NCI-H510A (cell line): Measurements from ENCODE around the gene GNL2.
"Not testable (repeated sequence)": the region's sequence is repeated elsewhere in the genome, so short reads cannot be mapped to it uniquely, and the experiment has no call there.

Experiments
- DNase-seq: peaks from one replicate; lab custom pipeline; 2025; lab: John Stamatoyannopoulos, UW

GNL2 gene

GRCh38 chr1:37606481-37607263, 10.9 kb upstream of the GNL2 start:
- DNase-seq = no peak

- no peak for DNase-seq
Observed at GRCh38 chr1:37605806-37606474, 10.2 kb upstream of the GNL2 start.

DNA sequence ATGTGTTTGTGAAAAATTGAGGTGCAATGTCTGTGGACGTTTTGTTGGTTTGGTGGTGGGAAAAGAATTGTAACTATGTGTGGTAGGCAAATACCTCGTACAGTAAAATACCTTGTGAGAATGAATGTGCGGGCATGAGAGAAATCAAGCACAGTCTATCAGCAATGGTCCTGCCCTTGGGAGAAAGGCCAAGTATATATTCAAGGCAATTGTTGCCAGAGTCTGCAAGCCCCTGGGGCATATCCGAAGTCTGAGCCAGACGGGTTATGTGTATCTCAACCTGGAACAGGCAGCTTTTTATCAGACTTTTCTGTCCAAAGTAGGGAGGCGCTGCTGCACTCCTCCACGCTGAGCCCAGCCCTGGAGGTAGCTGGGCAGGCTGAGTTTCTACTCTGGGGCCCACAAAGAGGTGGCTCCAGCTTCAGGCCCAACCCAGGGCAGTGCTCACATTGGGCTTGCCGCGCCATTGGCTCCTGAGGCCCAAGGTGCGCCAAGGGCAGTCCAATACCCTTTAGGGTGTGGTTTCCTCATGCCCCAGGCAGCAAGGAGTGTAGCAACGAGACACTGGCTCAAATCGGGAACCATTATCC, 9.4 kb upstream of the GNL2 start:
- no peak for DNase-seq

DNA sequence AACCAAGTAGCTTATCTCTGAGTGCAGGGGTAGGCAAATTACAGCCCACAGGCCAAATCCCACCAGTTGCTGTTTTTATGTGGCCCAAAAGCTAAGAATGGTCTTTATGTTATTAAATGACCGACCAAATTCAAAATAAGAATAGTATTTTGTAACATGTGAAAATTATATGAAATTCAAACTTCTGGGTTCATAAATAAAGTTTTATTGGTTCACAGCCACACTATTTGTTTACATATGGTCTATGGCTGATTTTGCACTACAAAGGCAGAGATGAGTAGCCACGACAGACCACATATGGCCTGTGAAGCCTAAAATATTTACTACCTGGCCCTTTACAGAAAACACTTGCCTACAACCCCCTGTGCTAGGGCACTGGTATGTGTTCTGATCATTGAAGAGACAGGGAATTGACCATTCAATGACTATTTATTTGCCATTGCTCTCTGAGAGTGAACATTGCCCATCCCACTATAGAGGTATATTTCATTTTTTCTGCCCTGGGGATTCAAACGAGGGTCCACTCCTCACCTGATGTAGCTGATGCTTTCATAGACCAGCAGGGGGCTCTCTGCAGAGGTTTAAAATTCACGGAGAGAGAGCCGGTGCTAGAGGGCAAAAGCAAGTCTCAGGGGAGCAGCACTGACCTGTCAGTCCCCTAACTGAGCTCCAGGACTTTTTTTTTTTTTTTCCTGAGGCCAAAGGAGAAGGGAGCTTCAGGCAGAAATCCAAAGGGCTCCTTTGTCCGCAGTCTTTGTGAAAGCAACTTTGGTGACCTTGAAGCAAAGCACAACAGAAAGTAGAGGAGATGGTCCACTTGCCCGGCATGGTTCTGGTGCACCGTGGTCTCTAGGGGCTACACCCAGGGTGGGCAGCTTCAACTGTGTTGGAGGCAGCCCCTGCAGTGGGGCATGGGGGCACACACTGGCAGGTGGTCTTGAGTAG, 7.3 kb upstream of the GNL2 start:
- peak; percentile 90 for DNase-seq

DNA sequence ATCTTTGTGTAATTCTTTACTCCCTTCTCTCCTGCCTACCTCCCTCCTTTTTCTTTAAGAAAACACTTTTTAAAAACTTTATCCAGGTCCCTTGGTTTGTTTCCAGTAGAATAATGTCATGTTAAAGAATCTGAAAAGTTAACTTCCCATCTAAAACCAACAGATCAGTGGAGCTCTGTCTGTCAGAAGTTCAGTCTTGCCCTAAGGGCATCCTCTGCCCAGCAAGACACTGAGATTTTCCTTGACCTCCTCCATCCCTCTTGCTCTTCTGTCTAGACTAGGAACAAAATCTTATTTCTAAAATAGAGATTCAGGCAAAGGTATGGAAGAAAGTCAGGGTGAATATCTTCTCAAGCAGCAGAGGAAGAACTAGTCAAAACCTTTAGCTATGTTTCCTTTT, 5.7 kb upstream of the GNL2 start:
- DNase-seq = no peak

DNA sequence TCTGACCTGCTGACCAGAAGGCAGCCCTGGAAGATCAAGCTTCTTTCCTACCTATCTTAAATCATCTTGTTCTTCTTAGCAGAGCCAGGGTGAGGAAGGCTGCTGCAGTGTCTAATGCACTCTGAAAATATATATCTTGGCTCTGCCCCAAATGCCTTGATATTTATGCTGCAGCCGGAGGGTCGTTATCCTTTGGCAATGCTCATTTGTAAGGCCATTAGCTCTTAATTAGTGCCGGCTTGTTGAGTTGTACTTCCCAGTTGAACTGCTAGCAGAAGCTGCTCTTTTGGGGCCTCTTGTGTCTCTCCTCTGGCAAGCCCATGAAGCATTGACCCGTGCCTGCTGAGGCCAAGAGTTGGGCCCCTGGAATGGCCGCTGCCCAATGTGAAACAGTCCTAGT, 4.2 kb upstream of the GNL2 start:
- no peak for DNase-seq

DNA sequence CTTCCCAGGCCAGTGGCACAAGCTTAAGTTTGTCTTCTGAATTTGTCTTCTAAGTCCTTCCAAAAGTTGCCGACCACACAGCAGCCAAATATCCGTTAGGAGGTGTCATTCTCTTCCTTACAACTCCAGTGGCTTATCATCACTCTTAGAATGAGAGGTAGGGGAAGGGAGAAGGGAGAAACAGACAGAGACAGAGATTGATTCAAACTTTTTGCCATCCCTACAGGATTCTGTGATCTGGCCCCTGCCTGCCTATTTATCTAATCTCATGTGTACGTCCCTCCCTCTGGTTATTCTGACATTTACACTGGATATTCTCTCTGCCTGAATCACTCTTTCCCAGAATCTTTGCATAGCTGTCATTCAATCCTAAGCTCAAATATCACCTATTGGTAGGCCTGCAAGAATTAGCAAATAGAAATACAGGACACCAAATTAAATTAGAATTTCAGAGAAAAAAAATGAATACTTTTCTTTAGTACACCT, 488 bp upstream of the GNL2 start:
- no peak for DNase-seq

DNA sequence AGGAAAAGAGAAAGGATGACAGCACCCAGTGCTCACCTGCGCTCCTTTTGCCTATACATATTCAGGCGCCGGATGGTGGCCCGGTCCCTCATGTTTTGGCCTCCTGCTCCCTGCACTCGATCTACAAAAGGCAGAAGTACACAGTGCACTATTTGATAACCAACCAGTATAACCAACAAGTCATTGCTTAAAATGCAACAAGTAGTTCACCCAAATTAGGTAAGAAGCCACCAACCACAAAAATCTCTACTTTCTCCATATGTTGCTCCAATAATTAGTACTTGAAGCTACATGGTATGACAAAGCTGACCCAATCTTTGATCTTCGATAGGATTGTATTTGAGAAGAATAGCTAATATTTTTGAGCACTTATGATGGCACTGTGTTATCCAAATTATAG, 2.0 kb downstream of the GNL2 start:
- DNase-seq = no peak

- no peak for DNase-seq
Observed at GRCh38 chr1:37588939-37589338, 6.8 kb downstream of the GNL2 start.

DNA sequence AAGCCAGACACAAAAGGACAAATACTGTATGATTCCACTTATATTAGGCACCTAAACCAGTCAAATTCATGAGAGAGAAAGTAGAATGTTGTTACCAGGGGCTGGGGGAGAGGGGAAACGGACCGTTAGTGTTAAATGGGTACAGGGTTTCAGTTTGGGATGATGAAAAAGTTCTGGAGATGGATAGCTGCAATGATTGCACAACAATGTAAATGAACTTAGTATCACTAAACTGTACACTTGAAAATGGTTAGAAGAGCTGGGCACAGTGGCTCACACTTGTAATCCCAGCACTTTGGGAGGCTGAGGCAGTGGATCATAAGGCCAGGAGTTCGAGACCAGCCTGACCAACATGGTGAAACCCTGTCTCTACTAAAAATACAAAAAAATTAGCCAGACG, 11.2 kb downstream of the GNL2 start:
- DNase-seq = not testable (repeated sequence)

DNA sequence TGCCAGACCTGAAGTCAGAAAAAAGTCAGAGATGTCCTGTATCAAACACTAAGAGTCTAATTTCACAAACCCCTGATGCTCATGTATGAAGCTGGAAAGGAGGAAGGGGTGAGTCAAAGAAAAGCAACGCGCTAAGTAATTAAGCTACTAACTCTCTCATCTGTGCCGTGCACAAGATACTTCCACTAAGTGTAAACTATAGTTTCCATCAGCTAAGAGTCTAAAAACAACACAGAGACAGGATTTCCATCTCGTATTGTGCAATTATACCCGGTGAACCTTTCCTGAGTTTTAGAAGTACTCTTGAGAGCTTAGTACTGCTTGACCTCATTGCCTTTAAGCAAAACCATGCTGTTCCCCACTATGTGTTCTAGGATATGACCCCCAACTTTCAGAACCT, 20.0 kb downstream of the GNL2 start:
- no peak for DNase-seq

- DNase-seq = no peak
Observed at GRCh38 chr1:37574834-37575480, 20.8 kb downstream of the GNL2 start.

- DNase-seq = no peak
Observed at GRCh38 chr1:37570528-37571334, 25.0 kb downstream of the GNL2 start.

GRCh38 chr1:37567023-37567422, 28.7 kb downstream of the GNL2 start:
- DNase-seq = no peak

- DNase-seq = no peak
Observed at GRCh38 chr1:37564892-37565291, 30.8 kb downstream of the GNL2 start.

DNA sequence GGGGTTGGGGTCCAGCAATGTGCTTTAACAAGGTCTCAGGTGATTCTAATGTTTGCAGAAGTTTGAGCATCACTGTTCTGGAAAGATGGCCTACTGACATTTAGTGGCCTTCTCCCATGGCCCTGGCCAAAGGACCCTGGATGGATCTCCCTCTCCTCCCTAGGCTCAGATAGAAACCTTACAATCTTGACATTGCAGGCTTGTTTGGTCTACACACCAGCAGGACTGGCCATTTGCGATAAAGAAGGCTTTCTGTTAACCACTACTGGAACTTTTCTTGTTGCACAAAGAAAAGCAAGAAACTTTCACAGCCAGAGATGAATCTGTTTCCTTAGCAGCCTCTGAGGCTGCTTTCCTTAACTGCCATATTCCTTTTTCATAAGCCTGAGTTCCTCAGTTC, 32.8 kb downstream of the GNL2 start:
- no peak for DNase-seq

- DNase-seq = peak; percentile 59
Observed at GRCh38 chr1:37561133-37562132, 34.3 kb downstream of the GNL2 start.

- no peak for DNase-seq
Observed at GRCh38 chr1:37560401-37561132, 35.2 kb downstream of the GNL2 start.

GRCh38 chr1:37559957-37560379, 35.8 kb downstream of the GNL2 start:
- not testable (repeated sequence) for DNase-seq
